Gastrocnemius medialis (tissue), 4 donors: ENCODE measurements around the gene PRKCA. TPM values are rescaled to one million over a fixed set of nuclear protein-coding genes. Genes with fewer than 3 reads are reported as not detected.

Source experiments
- ATAC-seq, 2 donors: fragments of 150-250 bp; one replicate each; pipeline ENCODE4 v1.9.1; 2016
- DNase-seq, 2 donors: peaks; one replicate each; pipeline ENCODE4 v3.0.0-alpha.2; 2019
- H3K27ac ChIP-seq, 4 donors: fragments of 200-600 bp; sonication (generic); 1 replicate in 1 of 4; 2 replicates in 3 of 4; pipeline ENCODE4 v1.5.1; 2016 to 2018; ENCODE audit warnings: mild to moderate bottlenecking in 2 of 4, moderate library complexity in 1 of 4
- H3K27me3 ChIP-seq, 3 donors: fragments of 200-600 bp; sonication (generic) in 2 of 3; 1 replicate in 1 of 3; 2 replicates in 2 of 3; pipeline versions ENCODE4 v1.5.1 to v1.6.0; 2016 to 2019; ENCODE audit warnings: mild to moderate bottlenecking in 1 of 3, moderate library complexity in 1 of 3
- H3K36me3 ChIP-seq, 2 donors: fragments of 200-600 bp; sonication (generic) in 1 of 2; one replicate each; pipeline ENCODE4 v1.5.1; 2017 to 2018
- H3K4me1 ChIP-seq, 2 donors: fragments of 200-600 bp; sonication (generic) in 1 of 2; one replicate each; pipeline ENCODE4 v1.5.1; 2016 to 2017; ENCODE audit warnings: mild to moderate bottlenecking in 2 of 2
- H3K4me3 ChIP-seq, 4 donors: fragments of 200-600 bp; sonication (generic) in 3 of 4; 1 replicate in 1 of 4; 2 replicates in 3 of 4; pipeline ENCODE4 v1.5.1; 2016 to 2019; ENCODE audit warnings: mild to moderate bottlenecking in 2 of 4
- H3K9me3 ChIP-seq, 3 donors: fragments of 200-600 bp; sonication (generic) in 2 of 3; 1 replicate in 1 of 3; 2 replicates in 2 of 3; pipeline ENCODE4 v1.5.1; 2016 to 2019
- CTCF ChIP-seq, 5 experiments: fragments of 450-650 bp in 3 of 5; fragments of 200-600 bp in 2 of 5; sonication (generic) in 2 of 5; IDR thresholded peaks in 4 of 5; conservative IDR thresholded peaks in 1 of 5; 1 replicate in 4 of 5; 2 replicates in 1 of 5; pipeline ENCODE4 v1.5.1; 2016 to 2019; ENCODE audit warnings: antibody characterized with exemption in 5 of 5, mild to moderate bottlenecking in 3 of 5, moderate library complexity in 3 of 5
- POLR2A ChIP-seq, 2 donors: fragments of 450-650 bp; IDR thresholded peaks; one replicate each; pipeline ENCODE4 v1.6.1; 2017; ENCODE audit warnings: antibody characterized with exemption in 2 of 2, mild to moderate bottlenecking in 2 of 2, moderate library complexity in 2 of 2
- in situ Hi-C, 4 donors: fragments of 200-750 bp; cut with MboI; loops; one replicate each; pipeline versions ENCODE4 v1.15.0 to v1.8.0; 2017; ENCODE audit warnings: low sequenced_read_pairs in 4 of 4
- intact Hi-C: fragments of 100-400 bp; cut with DNase I; formaldehyde crosslinking; loops from one replicate; pipeline ENCODE4 v1.15.1; 2023; ENCODE audit warnings: low total_unique reads
- total RNA-seq, 4 donors: library from RNA; depleted of rRNA; stranded (reverse); fragments of >200 nt; gene quantifications; one replicate each; pipeline versions ENCODE4 v1.1.0 to v1.2.3, GENCODE V29; 2016

Gene PRKCA
- total RNA-seq, 4 donors from 2014 or later = 7.6 to 16.8 (median 11.1) TPM

- intact Hi-C loops (no loop called here), in situ Hi-C loops (no loop called here)
- Histone ChIP-seq H3K4me1 (peaks cover 0 to 13% of the 10 kb centered on the region in 2 donors), H3K9me3 (no peaks in the 10 kb centered on the region), H3K27ac (no peak overlapping the region), H3K27me3 (no peaks in the 10 kb centered on the region), H3K4me3 (no peak overlapping the region), H3K36me3 (no peaks in the 10 kb centered on the region)
- ATAC-seq (no peak), DNase-seq (no peak)
- no peak for TF ChIP-seq CTCF (IDR thresholded peaks at IDR 0.05 in 4 of 5, conservative IDR thresholded peaks at IDR 0.05 in 1 of 5)
- no peak for TF ChIP-seq POLR2A (IDR thresholded peaks at IDR 0.05)
Measured at GRCh38 chr17:66582373-66583111, 280.1 kb downstream of the PRKCA start.

- H3K9me3 ChIP-seq = no peaks in the 10 kb centered on the region
- no peak overlapping the region for H3K4me3 ChIP-seq
- no peaks in the 10 kb centered on the region for H3K27me3 ChIP-seq
- no peak for ATAC-seq
- intact Hi-C loops (no loop called here), in situ Hi-C loops (no loop called here)
- no peak for DNase-seq
- peaks cover 0 to 13% of the 10 kb centered on the region in 2 donors for H3K4me1 ChIP-seq
- H3K27ac ChIP-seq = no peak overlapping the region
- H3K36me3 ChIP-seq = no peaks in the 10 kb centered on the region
- TF ChIP-seq CTCF (IDR thresholded peaks at IDR 0.05 in 4 of 5, conservative IDR thresholded peaks at IDR 0.05 in 1 of 5) (no peak), POLR2A (IDR thresholded peaks at IDR 0.05) (no peak)
Measured at GRCh38 chr17:66583112-66583748, 280.8 kb downstream of the PRKCA start.

GRCh38 chr17:66584927-66585326 is 282.5 kb downstream of the PRKCA start:
- H3K36me3 ChIP-seq = no peaks in the 10 kb centered on the region
- H3K4me3 ChIP-seq = no peak overlapping the region
- ATAC-seq (no peak), DNase-seq (no peak)
- no peaks in the 10 kb centered on the region for H3K27me3 ChIP-seq
- H3K27ac ChIP-seq = no peak overlapping the region
- no peaks in the 10 kb centered on the region for H3K9me3 ChIP-seq
- in situ Hi-C loops (no loop called here), intact Hi-C loops (no loop called here)
- H3K4me1 ChIP-seq = peaks cover 0 to 13% of the 10 kb centered on the region in 2 donors
- TF ChIP-seq POLR2A (IDR thresholded peaks at IDR 0.05) = no peak
- no peak for TF ChIP-seq CTCF (IDR thresholded peaks at IDR 0.05 in 4 of 5, conservative IDR thresholded peaks at IDR 0.05 in 1 of 5)

GRCh38 chr17:66585472-66585871 is 283.1 kb downstream of the PRKCA start:
- Histone ChIP-seq H3K4me1 (peaks cover 0 to 13% of the 10 kb centered on the region in 2 donors), H3K4me3 (no peak overlapping the region), H3K36me3 (no peaks in the 10 kb centered on the region), H3K27me3 (no peaks in the 10 kb centered on the region), H3K9me3 (no peaks in the 10 kb centered on the region), H3K27ac (no peak overlapping the region)
- intact Hi-C loops (no loop called here), in situ Hi-C loops (no loop called here)
- DNase-seq (no peak), ATAC-seq (no peak)
- TF ChIP-seq CTCF (IDR thresholded peaks at IDR 0.05 in 4 of 5, conservative IDR thresholded peaks at IDR 0.05 in 1 of 5) (no peak), POLR2A (IDR thresholded peaks at IDR 0.05) (no peak)
